Measurements from ENCODE around the gene HEBP1. TPM values are rescaled to one million over a fixed set of nuclear protein-coding genes. Genes with fewer than 3 reads are reported as not detected.
"Not testable (repeated sequence)": the region's sequence is repeated elsewhere in the genome, so short reads cannot be mapped to it uniquely, and the experiment has no call there.

Gene HEBP1
- total RNA-seq, 2 experiments from 2014 or later, result 23.9 to 24.8 TPM

GRCh38 chr12:13038491-13039161 lies 38.6 kb upstream of the HEBP1 start:
- CTCF ChIA-PET, result interaction anchor here (0.6 to 1.0 kb wide), 2 partner anchors 128 to 173 kb away, joined by 3 read pairs; no protein-coding TSS in a partner anchor
- no peaks in the 10 kb centered on the region for H3K27me3 Mint-ChIP-seq
- POLR2A ChIA-PET, result no interaction called here
- no peaks in the 10 kb centered on the region for H3K36me3 Mint-ChIP-seq (ENCODE audit: low read depth)
- ATAC-seq, result no peak
- no peak for DNase-seq
- no peak overlapping the region for H3K27ac Mint-ChIP-seq
- intact Hi-C loops (cut with micrococcal nuclease), result no loop called here
- TF ChIP-seq CTCF (IDR thresholded peaks at IDR 0.05), result no peak
- H3K4me1 Mint-ChIP-seq (ENCODE audit: low read depth), result no peaks in the 10 kb centered on the region
- no peak overlapping the region for H3K4me3 Mint-ChIP-seq
- no peaks in the 10 kb centered on the region for H3K9me3 Mint-ChIP-seq

- Mint-ChIP-seq H3K9me3 (no peaks in the 10 kb centered on the region), H3K4me1 (ENCODE audit: low read depth) (no peaks in the 10 kb centered on the region), H3K27ac (no peak overlapping the region), H3K36me3 (ENCODE audit: low read depth) (no peaks in the 10 kb centered on the region), H3K27me3 (no peaks in the 10 kb centered on the region), H3K4me3 (no peak overlapping the region)
- CTCF ChIA-PET, result no interaction called here
- no peak for ATAC-seq
- TF ChIP-seq CTCF (IDR thresholded peaks at IDR 0.05), result no peak
- no peak for DNase-seq
- intact Hi-C loops (cut with micrococcal nuclease), result no loop called here
- POLR2A ChIA-PET, result no interaction called here
Observed at GRCh38 chr12:13036881-13037280, 36.8 kb upstream of the HEBP1 start.

- CTCF ChIA-PET, result interaction anchor here (2.1 kb wide), 1 partner anchor 9 kb away, joined by 10 read pairs; the partner anchor contains the start of gene FAM234B
Observed at GRCh38 chr12:13035335-13035734, 35.3 kb upstream of the HEBP1 start.

GRCh38 chr12:13033476-13033875 lies 33.4 kb upstream of the HEBP1 start:
- intact Hi-C loops (cut with micrococcal nuclease), result no loop called here
- no peak for DNase-seq
- TF ChIP-seq CTCF (IDR thresholded peaks at IDR 0.05), result no peak
- POLR2A ChIA-PET, result interaction anchor here (0.7 to 1.2 kb wide), 2 partner anchors 134 to 245 kb away, joined by 3 read pairs; no protein-coding TSS in a partner anchor
- CTCF ChIA-PET, result interaction anchor here (2.1 kb wide), 1 partner anchor 11 kb away, joined by 10 read pairs; the partner anchor contains the start of gene FAM234B
- Mint-ChIP-seq H3K9me3 (no peaks in the 10 kb centered on the region), H3K36me3 (ENCODE audit: low read depth) (no peaks in the 10 kb centered on the region), H3K4me3 (no peak overlapping the region), H3K4me1 (ENCODE audit: low read depth) (no peaks in the 10 kb centered on the region), H3K27ac (no peak overlapping the region), H3K27me3 (no peaks in the 10 kb centered on the region)
- ATAC-seq, result no peak

More at GRCh38 chr12:13035335-13035734, 35.3 kb upstream of the HEBP1 start:
- ATAC-seq; DNase-seq; H3K27me3 Mint-ChIP-seq; H3K4me3 Mint-ChIP-seq; H3K36me3 Mint-ChIP-seq (ENCODE audit: low read depth); H3K9me3 Mint-ChIP-seq; intact Hi-C loops (cut with micrococcal nuclease); H3K27ac Mint-ChIP-seq; H3K4me1 Mint-ChIP-seq (ENCODE audit: low read depth): not testable (repeated sequence)
- POLR2A ChIA-PET, result interaction anchor here (1.0 kb wide), 1 partner anchor 14 kb away, joined by 3 read pairs; no protein-coding TSS in a partner anchor

- CTCF ChIA-PET, result no interaction called here
- intact Hi-C loops (cut with micrococcal nuclease), result no loop called here
- no peak for ATAC-seq
Observed at GRCh38 chr12:13032164-13032563, 32.1 kb upstream of the HEBP1 start.

More at GRCh38 chr12:13032164-13032563, 32.1 kb upstream of the HEBP1 start:
- Mint-ChIP-seq H3K4me3 (no peak overlapping the region), H3K27me3 (no peaks in the 10 kb centered on the region), H3K4me1 (ENCODE audit: low read depth) (no peaks in the 10 kb centered on the region), H3K27ac (no peak overlapping the region), H3K36me3 (ENCODE audit: low read depth) (no peaks in the 10 kb centered on the region), H3K9me3 (no peaks in the 10 kb centered on the region)
- TF ChIP-seq CTCF (IDR thresholded peaks at IDR 0.05), result no peak
- DNase-seq, result no peak
- POLR2A ChIA-PET, result no interaction called here

Measured in activated CD8-positive, alpha-beta T cell treated with anti-CD3 and anti-CD28 coated beads for 36 hours (primary cell).